Fibroblast of lung (primary cell): ENCODE measurements around the gene RBCK1. TPM values are rescaled to one million over a fixed set of nuclear protein-coding genes. Genes with fewer than 3 reads are reported as not detected.

ENCODE experiments used
- DNase-seq, 2 donors: peaks; one replicate each; pipeline versions ENCODE4 v3.0.0 to v3.0.0-alpha.2; 2010; ENCODE audit warnings: low read depth in 2 of 2
- H2AFZ ChIP-seq: 2 replicates; pipeline ENCODE4 v1.5.1; 2012; ENCODE audit warnings: low read length, control low read depth, inconsistent platforms
- H3K27ac ChIP-seq: 2 replicates; pipeline ENCODE4 v1.5.1; 2011; ENCODE audit warnings: low read length, control low read depth; ENCODE audit not compliant: insufficient read depth
- H3K27me3 ChIP-seq: 2 replicates; pipeline ENCODE4 v1.5.1; 2011; ENCODE audit warnings: mild to moderate bottlenecking, low read length; ENCODE audit not compliant: control insufficient read depth, insufficient read depth
- H3K36me3 ChIP-seq: 2 replicates; pipeline ENCODE4 v1.5.1; 2011; ENCODE audit warnings: low read length; ENCODE audit not compliant: control insufficient read depth, insufficient read depth
- H3K4me1 ChIP-seq: 2 replicates; pipeline ENCODE4 v1.5.1; 2011; ENCODE audit warnings: low read length; ENCODE audit not compliant: control insufficient read depth, insufficient read depth; ENCODE audit errors: extremely low read depth
- H3K4me2 ChIP-seq: 2 replicates; pipeline ENCODE4 v1.5.1; 2011; ENCODE audit warnings: low read length, control low read depth; ENCODE audit not compliant: insufficient read depth; ENCODE audit errors: extremely low read depth
- H3K4me3 ChIP-seq, 4 experiments: fragments of 200-600 bp in 1 of 4; sonication (generic) in 1 of 4; replicated peaks in 1 of 4; 2 replicates each; pipeline ENCODE4 v1.5.1; 2011 to 2016; ENCODE audit warnings: low read length in 4 of 4, low read depth in 3 of 4, mild to moderate bottlenecking in 3 of 4, control low read depth in 2 of 4, inconsistent platforms in 1 of 4, mixed read lengths in 1 of 4; ENCODE audit not compliant: insufficient read depth in 1 of 4; ENCODE audit errors: control extremely low read depth in 1 of 4
- H3K79me2 ChIP-seq: 2 replicates; pipeline ENCODE4 v1.5.1; 2012; ENCODE audit warnings: mild to moderate bottlenecking, low read length, inconsistent platforms; ENCODE audit not compliant: control insufficient read depth, insufficient read depth
- H3K9ac ChIP-seq: 2 replicates; pipeline ENCODE4 v1.5.1; 2011; ENCODE audit warnings: mild to moderate bottlenecking, low read length, control low read depth; ENCODE audit not compliant: insufficient read depth
- H3K9me3 ChIP-seq: 2 replicates; pipeline ENCODE4 v1.5.1; 2012; ENCODE audit warnings: low read depth, low read length; ENCODE audit not compliant: control insufficient read depth, insufficient read depth
- H4K20me1 ChIP-seq: 2 replicates; pipeline ENCODE4 v1.5.1; 2011; ENCODE audit warnings: low read length; ENCODE audit not compliant: control insufficient read depth, insufficient read depth; ENCODE audit errors: extremely low read depth
- CTCF ChIP-seq, 2 donors: IDR thresholded peaks in 1 of 2; conservative IDR thresholded peaks in 1 of 2; 1 replicate in 1 of 2; 2 replicates in 1 of 2; pipeline ENCODE4 v1.5.1; 2011 to 2012; ENCODE audit warnings: low read length in 2 of 2, control low read depth in 1 of 2, inconsistent platforms in 1 of 2, low read depth in 1 of 2, mild to moderate bottlenecking in 1 of 2
- EZH2 ChIP-seq: IDR thresholded peaks from 2 replicates; pipeline ENCODE4 v1.5.1; 2012; ENCODE audit warnings: low read length, control low read depth, mild to moderate bottlenecking; ENCODE audit errors: missing control alignments
- polyA plus RNA-seq, 2 donors: library from polyadenylated mRNA; depleted of rRNA in 1 of 2; stranded (reverse) in 1 of 2; unstranded in 1 of 2; fragments of >200 nt; gene quantifications; 2 replicates each; pipeline ENCODE4 v1.2.1, GENCODE V29; 2011 to 2012; ENCODE audit warnings: missing spikeins in 1 of 2
- total RNA-seq: library from RNA; depleted of rRNA; stranded (reverse); fragments of >200 nt; gene quantifications from 2 replicates; pipeline ENCODE4 v1.2.1, GENCODE V29; 2014

Gene RBCK1
- total and polyA plus RNA-seq, 2 donors (not counting 1 experiment from before 2014, with no cell fraction given): 35.2 to 89.0 TPM

- H3K27me3 ChIP-seq: no peaks in the 10 kb centered on the region
- H3K4me2 ChIP-seq: no peak overlapping the region
- H3K79me2 ChIP-seq: no peaks in the 10 kb centered on the region
- H3K9me3 ChIP-seq: no peaks in the 10 kb centered on the region
- H2AFZ ChIP-seq: no peak overlapping the region
- H3K27ac ChIP-seq: no peak overlapping the region
- no peak overlapping the region for H3K9ac ChIP-seq
- H3K4me3 ChIP-seq: no peak overlapping the region
- H3K4me1 ChIP-seq: peaks cover under 1% of the 10 kb centered on the region
- H4K20me1 ChIP-seq: no peaks in the 10 kb centered on the region
- H3K36me3 ChIP-seq: peaks cover 1% of the 10 kb centered on the region
- TF ChIP-seq CTCF (conservative IDR thresholded peaks at IDR 0.05 in 1 of 2, IDR thresholded peaks at IDR 0.05 in 1 of 2; ENCODE audit: low read depth in 1 of 2, low read length in 2 of 2) (no peak), EZH2 (no peak)
- peak; percentile 48 to 83 for DNase-seq
These were observed 6.2 kb upstream of the RBCK1 start for GRCh38 chr20:401682-402495.

- TF ChIP-seq EZH2 (no peak), CTCF (conservative IDR thresholded peaks at IDR 0.05 in 1 of 2, IDR thresholded peaks at IDR 0.05 in 1 of 2; ENCODE audit: low read depth in 1 of 2, low read length in 2 of 2) (no peak)
- peaks cover 4% of the 10 kb centered on the region for H3K4me1 ChIP-seq
- no peaks in the 10 kb centered on the region for H3K79me2 ChIP-seq
- no peaks in the 10 kb centered on the region for H3K9me3 ChIP-seq
- no peak overlapping the region for H3K4me2 ChIP-seq
- no peak for DNase-seq
- no peaks in the 10 kb centered on the region for H4K20me1 ChIP-seq
- no peak overlapping the region for H3K9ac ChIP-seq
- H2AFZ ChIP-seq: no peak overlapping the region
- H3K4me3 ChIP-seq: no peak overlapping the region
- H3K27ac ChIP-seq: no peak overlapping the region
- H3K36me3 ChIP-seq: no peaks in the 10 kb centered on the region
- no peaks in the 10 kb centered on the region for H3K27me3 ChIP-seq
These were observed 5.6 kb upstream of the RBCK1 start for GRCh38 chr20:402496-402885.

GRCh38 chr20:402898-403581 is 5.1 kb upstream of the RBCK1 start:
- H3K9me3 ChIP-seq: no peaks in the 10 kb centered on the region
- DNase-seq: no peak
- H3K27ac ChIP-seq: no peak overlapping the region
- H3K4me3 ChIP-seq: no peak overlapping the region
- no peak overlapping the region for H3K9ac ChIP-seq
- no peak for TF ChIP-seq EZH2
- TF ChIP-seq CTCF (conservative IDR thresholded peaks at IDR 0.05 in 1 of 2, IDR thresholded peaks at IDR 0.05 in 1 of 2; ENCODE audit: low read depth in 1 of 2, low read length in 2 of 2): no peak
- H3K27me3 ChIP-seq: no peaks in the 10 kb centered on the region
- H4K20me1 ChIP-seq: no peaks in the 10 kb centered on the region
- H2AFZ ChIP-seq: no peak overlapping the region
- no peaks in the 10 kb centered on the region for H3K79me2 ChIP-seq
- peaks cover 5% of the 10 kb centered on the region for H3K4me1 ChIP-seq
- H3K36me3 ChIP-seq: no peaks in the 10 kb centered on the region
- H3K4me2 ChIP-seq: no peak overlapping the region
